Measurements from ENCODE around the gene PHLDA1. TPM values are rescaled to one million over a fixed set of nuclear protein-coding genes. Genes with fewer than 3 reads are reported as not detected.

PHLDA1 gene
- total and polyA plus RNA-seq, 10 of the 15 experiments (the other 5 are each of a cell fraction or from before 2014, with no cell fraction given), result 0.66 to 14.2 (median 1.3) TPM

- TF ChIP-seq SP1 (IDR thresholded peaks at IDR 0.05; ENCODE audit: low read depth, low read length) (no peak), MEF2B (IDR thresholded peaks at IDR 0.05; ENCODE audit: partially characterized antibody, poor library complexity, severe bottlenecking) (no peak), PRDM15 (CRISPR knock-in tag; IDR thresholded peaks at IDR 0.05) (no peak), FOXK2 (IDR thresholded peaks at IDR 0.05) (no peak), HSF1 (IDR thresholded peaks at IDR 0.05; ENCODE audit: low read depth, low read length) (no peak), RB1 (IDR thresholded peaks at IDR 0.05; ENCODE audit: borderline replicate concordance) (no peak; the same call in 1 of the 2 replicates), NR2C1 (IDR thresholded peaks at IDR 0.05) (no peak), CEBPB (IDR thresholded peaks at IDR 0.05; ENCODE audit: borderline replicate concordance in 1 of 2, low read depth in 2 of 2, low read length in 2 of 2) (no peak), ZNF384 (IDR thresholded peaks at IDR 0.05; ENCODE audit: borderline replicate concordance, low read depth, low read length) (no peak), NFIC (IDR thresholded peaks at IDR 0.05; ENCODE audit: low read depth, low read length) (no peak), SMARCA5 (IDR thresholded peaks at IDR 0.05) (no peak), ZNF217 (IDR thresholded peaks at IDR 0.05) (no peak), HDGF (IDR thresholded peaks at IDR 0.05) (peak; percentile 85), CREM (IDR thresholded peaks at IDR 0.05; ENCODE audit: low read depth) (no peak), ZBTB33 (IDR thresholded peaks at IDR 0.05) (no peak), GABPA (IDR thresholded peaks at IDR 0.05; ENCODE audit: low read depth) (no peak), ASH2L (IDR thresholded peaks at IDR 0.05; ENCODE audit: borderline replicate concordance, low read depth) (no peak), SUPT20H (IDR thresholded peaks at IDR 0.05; ENCODE audit: borderline replicate concordance, control insufficient read depth, low read depth, low read length) (no peak), JUNB (IDR thresholded peaks at IDR 0.05) (no peak), E2F8 (IDR thresholded peaks at IDR 0.05; ENCODE audit: low read depth, partially characterized antibody) (no peak), KAT2A (conservative IDR thresholded peaks at IDR 0.05; ENCODE audit: control insufficient read depth, low read depth, low read length) (no peak)
Measured at GRCh38 chr12:76030341-76031080, 1.1 kb downstream of the PHLDA1 start (continued).
